HAP-1 (cell line): ENCODE data around the gene DDX28.
"Not testable (repeated sequence)": the region's sequence is repeated elsewhere in the genome, so short reads cannot be mapped to it uniquely, and the experiment has no call there.

ENCODE experiments used
- DNase-seq, 2 experiments: peaks; one replicate each; pipeline ENCODE4 v3.0.0-alpha.2; 2016 to 2020; ENCODE audit warnings: low spot score in 2 of 2
- H3K27me3 ChIP-seq: fragments of 250-450 bp; sonication (Bioruptor Pico); 2 replicates; pipeline ENCODE4 v1.5.1; 2020; ENCODE audit warnings: low read depth, mild to moderate bottlenecking, moderate library complexity
- H3K36me3 ChIP-seq: fragments of 250-450 bp; sonication (Bioruptor Pico); replicated peaks from 2 replicates; pipeline ENCODE4 v1.5.1; 2020; ENCODE audit warnings: mild to moderate bottlenecking
- H3K4me1 ChIP-seq: fragments of 250-450 bp; sonication (Bioruptor Pico); 2 replicates; pipeline ENCODE4 v1.5.1; 2020; ENCODE audit warnings: mild to moderate bottlenecking
- H3K4me3 ChIP-seq: fragments of 250-450 bp; sonication (Bioruptor Pico); 2 replicates; pipeline ENCODE4 v1.5.1; 2020; ENCODE audit warnings: mild to moderate bottlenecking, moderate library complexity
- H3K9me3 ChIP-seq: fragments of 250-450 bp; sonication (Bioruptor Pico); 2 replicates; pipeline ENCODE4 v1.5.1; 2020; ENCODE audit warnings: mild to moderate bottlenecking, moderate library complexity
- in situ Hi-C: fragments of 300-500 bp; cut with MboI; formaldehyde crosslinking; loops from 3 replicates; pipeline ENCODE4 v1.14.3; 2020; ENCODE audit warnings: low sequenced_read_pairs, inconsistent platforms, mixed read lengths

The DDX28 gene

GRCh38 chr16:68021490-68021889 lies 1.5 kb downstream of the DDX28 start:
- peaks cover 11% of the 10 kb centered on the region for H3K4me1 ChIP-seq
- peaks cover 24% of the 10 kb centered on the region for H3K36me3 ChIP-seq
- no peaks in the 10 kb centered on the region for H3K27me3 ChIP-seq
- DNase-seq: no peak
- in situ Hi-C loops: no loop called here
- no peaks in the 10 kb centered on the region for H3K9me3 ChIP-seq
- no peak overlapping the region for H3K4me3 ChIP-seq

GRCh38 chr16:68019167-68019680 lies 3.8 kb downstream of the DDX28 start:
- DNase-seq: no peak
- H3K4me3 ChIP-seq: no peak overlapping the region
- no peaks in the 10 kb centered on the region for H3K27me3 ChIP-seq
- in situ Hi-C loops: no loop called here
- peaks cover 12% of the 10 kb centered on the region for H3K36me3 ChIP-seq
- H3K4me1 ChIP-seq: peaks cover 8% of the 10 kb centered on the region
- no peaks in the 10 kb centered on the region for H3K9me3 ChIP-seq

DNA sequence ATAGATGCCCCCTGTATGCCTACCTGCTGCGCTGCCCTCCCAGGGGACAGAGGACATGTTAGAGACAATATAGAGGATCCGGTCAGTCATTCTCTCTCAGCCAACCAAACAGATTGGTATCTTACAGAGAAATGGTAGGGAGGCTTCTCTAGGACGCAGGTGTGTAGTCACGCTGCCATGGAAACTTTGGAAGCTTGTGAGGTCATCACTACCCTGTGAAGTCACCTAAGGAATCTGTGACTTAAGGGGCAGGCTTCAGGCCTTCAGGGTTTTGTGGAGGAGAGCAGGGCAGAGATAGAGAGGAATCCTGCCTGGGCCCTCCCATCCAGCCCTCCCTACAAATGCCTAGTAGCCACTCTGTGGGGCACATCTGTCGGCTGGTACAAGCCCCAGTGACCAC lies 7.4 kb downstream of the DDX28 start, which contains the start of gene DPEP2NB:
DPEP2NB (minus strand) TSS at position 231 of the 400 bp plus-strand sequence; CDS start at position 90, 141 bp downstream.
- H3K4me3 ChIP-seq: no peak within 1 kb of the TSS
- H3K27me3 ChIP-seq: no peaks in the 10 kb centered on the region
- no peak for DNase-seq
- no peaks in the 10 kb centered on the region for H3K9me3 ChIP-seq
- in situ Hi-C loops: no loop called here
- no peaks in the 10 kb centered on the region for H3K4me1 ChIP-seq
- H3K36me3 ChIP-seq: no peaks in the 10 kb centered on the region

DNA sequence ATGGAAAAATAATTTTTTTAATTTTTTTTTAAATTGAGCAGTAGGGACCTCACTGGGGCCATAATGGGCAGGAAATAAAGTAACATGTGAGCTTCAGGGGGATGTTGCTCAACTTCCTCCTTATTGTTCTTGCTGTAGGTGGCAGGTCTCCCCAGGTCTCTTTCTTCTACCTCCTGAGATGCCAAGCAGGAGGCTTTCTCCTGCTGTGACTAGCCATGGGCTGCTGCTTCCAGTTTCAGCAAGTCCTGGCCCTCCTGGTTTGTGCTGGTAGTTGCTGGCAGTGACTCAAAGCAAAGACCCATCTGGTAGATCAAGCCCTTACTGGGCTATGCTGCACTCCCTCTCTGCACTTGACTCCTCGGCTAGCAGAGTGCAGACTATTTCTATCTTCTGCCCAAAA lies 9.6 kb downstream of the DDX28 start:
- DNase-seq: no peak
- H3K9me3 ChIP-seq: no peaks in the 10 kb centered on the region
- no peak overlapping the region for H3K4me3 ChIP-seq
- H3K27me3 ChIP-seq: no peaks in the 10 kb centered on the region
- no peaks in the 10 kb centered on the region for H3K36me3 ChIP-seq
- H3K4me1 ChIP-seq: no peaks in the 10 kb centered on the region
- in situ Hi-C loops: no loop called here

DNA sequence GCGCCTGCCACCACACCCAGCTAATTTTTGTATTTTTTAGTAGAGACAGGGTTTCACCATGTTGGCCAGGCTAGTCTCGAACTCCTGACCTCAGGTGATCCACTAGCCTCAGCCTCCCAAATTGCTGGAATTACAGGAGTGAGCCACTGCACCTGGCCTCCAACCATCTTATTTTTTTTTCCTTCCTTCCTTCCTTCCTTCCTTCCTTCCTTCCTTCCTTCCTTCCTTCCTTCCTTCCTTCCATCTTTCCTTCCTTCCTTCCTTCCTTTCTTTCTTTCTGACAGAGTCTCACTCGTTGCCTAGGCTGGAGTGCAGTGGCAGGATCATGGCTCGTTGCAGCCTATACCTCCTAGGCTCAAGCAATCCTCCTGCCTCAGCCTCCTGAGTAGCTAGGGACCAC lies 13.2 kb downstream of the DDX28 start:
- in situ Hi-C loops, H3K27me3 ChIP-seq, H3K4me1 ChIP-seq, DNase-seq, H3K36me3 ChIP-seq, H3K9me3 ChIP-seq, H3K4me3 ChIP-seq: not testable (repeated sequence)

DNA sequence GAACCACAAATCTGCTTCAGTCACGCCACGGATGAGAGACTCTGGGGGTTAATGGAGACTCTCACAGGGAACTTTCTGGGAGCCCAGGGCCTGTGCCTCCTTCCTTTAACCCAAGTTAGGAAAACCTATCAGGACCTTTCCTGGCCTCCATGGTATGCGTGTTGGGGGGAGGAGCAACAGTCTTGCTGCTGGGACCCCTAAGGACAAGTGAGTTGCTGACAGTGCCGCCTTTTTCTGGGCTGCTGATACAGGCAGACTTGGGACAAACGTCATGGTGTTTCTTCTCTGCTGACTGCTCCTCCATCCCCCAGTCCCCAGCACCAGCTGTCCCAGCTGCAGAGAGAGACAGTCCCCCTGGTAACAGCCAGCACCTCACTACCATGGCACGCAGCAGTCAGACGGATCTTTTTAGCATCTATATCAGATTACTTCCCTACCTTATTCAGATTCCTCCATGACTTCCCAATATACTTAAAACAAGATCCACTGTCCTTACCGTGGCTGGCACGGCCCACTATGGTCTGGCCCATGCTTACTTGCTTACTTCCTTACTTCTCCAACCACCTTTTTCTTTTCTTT lies 13.8 kb downstream of the DDX28 start:
- H3K4me3 ChIP-seq: no peak overlapping the region
- no peaks in the 10 kb centered on the region for H3K4me1 ChIP-seq
- DNase-seq: no peak
- in situ Hi-C loops: no loop called here
- no peaks in the 10 kb centered on the region for H3K27me3 ChIP-seq
- H3K9me3 ChIP-seq: no peaks in the 10 kb centered on the region
- H3K36me3 ChIP-seq: no peaks in the 10 kb centered on the region

GRCh38 chr16:68005786-68006286 lies 17.2 kb downstream of the DDX28 start:
- H3K4me1 ChIP-seq: no peaks in the 10 kb centered on the region
- no peak overlapping the region for H3K4me3 ChIP-seq
- no peak for DNase-seq
- no peaks in the 10 kb centered on the region for H3K9me3 ChIP-seq
- no peaks in the 10 kb centered on the region for H3K27me3 ChIP-seq
- in situ Hi-C loops: no loop called here
- H3K36me3 ChIP-seq: no peaks in the 10 kb centered on the region

DNA sequence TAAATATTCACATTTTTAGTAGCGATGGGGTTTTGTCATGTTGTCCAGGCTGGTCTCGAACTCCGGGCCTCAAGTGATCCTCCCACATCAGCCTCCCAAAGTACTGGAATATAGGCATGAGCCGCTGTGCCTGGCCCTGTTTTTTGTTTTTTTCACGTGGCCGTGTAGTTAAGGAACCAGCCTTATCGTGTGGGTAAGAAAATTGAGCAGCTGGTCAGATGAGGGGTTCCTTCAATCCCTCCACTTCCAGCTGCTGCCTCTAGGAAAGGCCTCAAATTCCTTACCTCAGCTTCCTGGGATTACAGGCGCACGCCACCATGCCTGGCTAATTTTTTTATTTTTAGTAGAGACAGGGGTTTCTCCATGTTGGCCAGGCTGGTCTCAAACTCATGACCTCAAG lies 17.8 kb downstream of the DDX28 start:
- no peaks in the 10 kb centered on the region for H3K27me3 ChIP-seq
- H3K4me1 ChIP-seq: no peaks in the 10 kb centered on the region
- in situ Hi-C loops: no loop called here
- no peak overlapping the region for H3K4me3 ChIP-seq
- no peak for DNase-seq
- no peaks in the 10 kb centered on the region for H3K36me3 ChIP-seq
- H3K9me3 ChIP-seq: no peaks in the 10 kb centered on the region

- no peaks in the 10 kb centered on the region for H3K27me3 ChIP-seq
- H3K36me3 ChIP-seq: no peaks in the 10 kb centered on the region
- DNase-seq: no peak
- in situ Hi-C loops: no loop called here
- H3K9me3 ChIP-seq: no peaks in the 10 kb centered on the region
- H3K4me1 ChIP-seq: no peaks in the 10 kb centered on the region
- H3K4me3 ChIP-seq: no peak overlapping the region
These were observed 20.0 kb downstream of the DDX28 start for GRCh38 chr16:68003031-68003430.

- Histone ChIP-seq H3K4me1 (no peaks in the 10 kb centered on the region), H3K27me3 (no peaks in the 10 kb centered on the region), H3K9me3 (no peaks in the 10 kb centered on the region), H3K4me3 (no peak overlapping the region), H3K36me3 (no peaks in the 10 kb centered on the region)
- DNase-seq: no peak
- in situ Hi-C loops: no loop called here
These were observed 22.6 kb downstream of the DDX28 start for GRCh38 chr16:68000450-68000849.

DNA sequence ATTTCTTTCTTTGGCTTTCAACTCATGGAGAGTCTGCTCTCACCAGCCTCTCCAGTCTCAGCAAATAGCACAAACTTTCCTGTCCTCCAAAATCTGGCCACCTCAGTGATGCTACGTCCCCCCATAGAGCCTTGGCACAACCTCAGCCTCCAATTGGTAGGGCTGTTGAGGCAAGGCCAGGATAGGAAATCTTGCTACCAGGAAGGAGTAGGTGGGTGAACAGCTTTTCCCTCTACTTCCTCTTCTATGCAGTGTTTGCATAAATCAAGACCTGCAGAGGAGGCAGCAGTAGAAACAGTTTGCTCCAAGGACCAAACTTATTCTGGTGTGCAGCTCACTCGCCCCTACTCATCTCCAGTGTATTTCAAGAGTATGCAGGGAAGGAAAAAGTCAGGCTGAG lies 23.0 kb downstream of the DDX28 start:
- no peaks in the 10 kb centered on the region for H3K27me3 ChIP-seq
- H3K4me3 ChIP-seq: no peak overlapping the region
- in situ Hi-C loops: no loop called here
- H3K9me3 ChIP-seq: no peaks in the 10 kb centered on the region
- no peaks in the 10 kb centered on the region for H3K4me1 ChIP-seq
- H3K36me3 ChIP-seq: no peaks in the 10 kb centered on the region
- DNase-seq: no peak

DNA sequence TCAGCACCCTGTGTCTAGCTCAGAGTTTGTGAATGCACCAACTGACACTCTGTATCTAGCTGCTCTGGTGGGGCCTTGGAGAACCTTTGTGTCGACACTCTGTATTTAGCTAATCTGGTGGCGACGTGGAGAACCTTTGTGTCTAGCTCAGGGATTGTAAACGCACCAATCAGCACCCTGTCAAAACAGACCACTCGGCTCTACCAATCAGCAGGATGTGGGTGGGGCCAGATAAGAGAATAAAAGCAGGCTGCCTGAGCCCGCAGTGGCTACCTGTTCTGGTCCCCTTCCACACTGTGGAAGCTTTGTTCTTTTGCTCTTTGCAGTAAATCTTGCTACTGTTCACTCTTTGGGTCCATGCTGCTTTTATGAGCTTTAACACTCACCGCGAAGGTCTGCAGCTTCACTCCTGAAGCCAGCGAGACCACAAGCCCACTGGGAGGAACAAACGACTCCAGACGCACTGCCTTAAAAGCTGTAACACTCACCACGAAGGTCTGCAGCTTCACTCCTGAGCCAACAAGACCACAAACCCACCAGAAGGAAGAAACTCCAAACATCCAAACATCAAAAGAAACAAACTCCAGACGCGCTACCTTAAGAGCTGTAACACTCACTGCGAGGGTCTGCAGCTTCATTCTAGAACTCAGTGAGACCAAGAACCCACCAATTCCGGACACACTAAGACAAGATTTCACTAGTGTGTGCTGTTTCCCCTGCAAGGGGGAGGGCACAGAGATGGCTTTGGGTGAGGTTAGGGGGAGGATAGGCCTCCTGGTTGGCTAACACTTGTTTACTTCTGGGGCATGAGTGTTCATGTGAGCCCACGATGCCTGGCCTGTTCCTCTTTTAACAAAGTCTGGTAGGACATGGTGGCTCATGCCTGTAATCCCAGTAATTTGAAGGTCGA lies 24.0 kb downstream of the DDX28 start, which contains the start of gene DPEP2:
DPEP2 (minus strand) TSS at position 706 of the 910 bp plus-strand sequence. CDS start 6,272 bp downstream, outside the sequence.
- H3K4me3 ChIP-seq, DNase-seq, H3K36me3 ChIP-seq, H3K27me3 ChIP-seq, in situ Hi-C loops, H3K9me3 ChIP-seq, H3K4me1 ChIP-seq: not testable (repeated sequence)

- H3K4me3 ChIP-seq, in situ Hi-C loops, H3K36me3 ChIP-seq, H3K4me1 ChIP-seq, H3K27me3 ChIP-seq, H3K9me3 ChIP-seq, DNase-seq: not testable (repeated sequence)
These were observed 24.7 kb downstream of the DDX28 start for GRCh38 chr16:67998231-67998778.

GRCh38 chr16:67996666-67997065 lies 26.4 kb downstream of the DDX28 start:
- in situ Hi-C loops: no loop called here

More at GRCh38 chr16:67996666-67997065, 26.4 kb downstream of the DDX28 start:
- Histone ChIP-seq H3K9me3 (no peaks in the 10 kb centered on the region), H3K27me3 (no peaks in the 10 kb centered on the region), H3K4me1 (peaks cover 9% of the 10 kb centered on the region), H3K4me3 (no peak overlapping the region), H3K36me3 (no peaks in the 10 kb centered on the region)
- DNase-seq: no peak
